GM18511 (cell line): ENCODE measurements around the gene MYCN.
"Not testable (repeated sequence)": the region's sequence is repeated elsewhere in the genome, so short reads cannot be mapped to it uniquely, and the experiment has no call there.

Experiments
- ATAC-seq: cut with Tn5 transposase; IDR thresholded peaks from one replicate; pipeline ENCODE4 v1.9.1; 2021; ENCODE audit warnings: mild to moderate bottlenecking, moderate library complexity; ENCODE audit not compliant: unreplicated experiment

The MYCN gene

DNA sequence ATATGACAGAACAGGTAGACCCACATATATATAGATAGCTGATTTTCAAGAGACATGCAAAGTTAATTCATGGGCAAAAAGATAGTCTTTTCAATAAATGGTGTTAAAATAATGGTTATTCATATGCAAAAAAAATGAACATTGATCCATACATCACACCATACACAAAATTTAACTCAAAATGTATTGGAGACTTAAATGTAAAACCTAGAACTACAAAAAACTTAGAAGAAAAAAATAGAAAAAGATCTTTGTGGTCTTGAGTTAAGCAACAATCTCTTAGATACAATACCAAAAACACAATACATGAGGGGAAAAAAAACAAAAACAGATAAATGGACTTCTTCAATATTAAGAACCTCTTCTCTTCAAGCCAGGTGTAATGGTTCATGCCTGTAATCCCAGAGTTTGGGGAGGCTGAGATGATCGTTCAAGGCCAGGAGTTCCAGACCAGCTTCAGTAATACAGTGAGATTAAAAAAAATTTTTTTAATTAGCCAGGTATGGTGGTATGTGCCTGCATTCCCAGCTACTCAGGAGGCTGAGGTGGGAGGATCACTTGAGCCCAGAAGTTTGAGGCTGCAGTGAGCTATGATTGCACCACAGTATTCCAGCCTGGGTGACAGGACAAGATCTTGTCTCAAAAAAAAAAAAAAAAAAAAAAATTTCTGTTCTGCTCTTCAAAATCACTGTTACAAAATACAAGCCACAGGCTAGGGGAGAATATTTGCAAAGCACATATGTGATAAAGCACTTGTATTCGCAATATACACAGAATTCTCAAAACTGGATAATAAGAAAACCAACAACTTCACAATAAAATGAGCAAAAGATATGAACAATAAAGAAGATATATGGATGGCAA, 32.7 kb upstream of the MYCN start:
- ATAC-seq: no peak

DNA sequence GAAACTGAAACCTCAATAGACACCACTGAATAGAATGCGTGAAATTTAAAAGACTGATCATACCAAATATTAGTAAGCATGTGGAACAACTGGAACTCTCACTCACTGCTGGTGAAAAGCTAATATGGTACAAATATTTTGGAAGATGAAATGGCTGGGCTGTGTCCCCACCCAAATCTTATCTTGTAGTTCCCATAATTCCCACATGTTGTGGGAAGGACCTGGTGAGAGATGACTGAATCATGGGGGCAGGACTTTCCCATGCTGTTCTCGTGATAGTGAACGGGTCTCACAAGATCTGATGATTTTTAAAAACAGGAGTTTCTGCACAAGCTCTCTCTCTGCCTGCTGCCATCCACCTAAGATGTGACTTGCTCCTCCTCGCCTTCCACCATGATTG, 32.0 kb upstream of the MYCN start:
- ATAC-seq: no peak

DNA sequence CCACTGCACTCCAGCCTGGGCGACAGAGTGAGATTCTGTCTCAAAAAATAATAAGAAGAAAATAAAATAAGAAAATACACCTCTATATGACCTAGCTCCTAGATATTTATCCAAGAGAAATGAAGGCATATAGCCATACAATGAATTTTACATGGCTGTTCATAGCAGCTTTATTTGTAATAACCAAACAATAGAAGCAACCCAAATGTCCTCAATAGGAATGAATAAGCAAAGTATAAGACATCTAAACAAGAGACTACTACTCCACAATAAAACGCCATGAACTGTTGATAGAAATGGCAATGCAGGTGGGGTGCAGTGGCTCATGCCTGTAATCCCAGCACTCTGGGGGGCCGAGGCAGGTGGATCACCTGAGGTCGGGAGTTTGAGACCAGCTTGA, 31.2 kb upstream of the MYCN start:
- ATAC-seq: no peak

DNA sequence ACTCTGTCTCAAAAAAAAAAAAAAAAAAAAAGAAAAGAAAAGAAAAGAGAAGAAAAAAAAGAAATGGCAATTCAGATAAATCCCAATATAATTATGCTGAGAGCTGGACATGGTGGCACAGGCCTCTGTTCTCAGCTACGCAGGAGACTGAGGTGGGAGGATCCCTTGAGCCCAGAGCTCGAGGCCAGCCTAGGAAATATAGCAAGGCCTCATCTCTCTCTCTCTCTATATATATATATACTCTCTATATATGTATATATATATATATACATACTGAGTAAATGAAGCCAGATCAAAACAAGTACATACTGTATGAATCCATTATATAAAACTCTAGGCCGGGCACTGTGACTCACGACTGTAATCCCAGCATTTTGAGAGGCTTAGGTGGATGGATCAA, 30.6 kb upstream of the MYCN start:
- ATAC-seq: no peak

DNA sequence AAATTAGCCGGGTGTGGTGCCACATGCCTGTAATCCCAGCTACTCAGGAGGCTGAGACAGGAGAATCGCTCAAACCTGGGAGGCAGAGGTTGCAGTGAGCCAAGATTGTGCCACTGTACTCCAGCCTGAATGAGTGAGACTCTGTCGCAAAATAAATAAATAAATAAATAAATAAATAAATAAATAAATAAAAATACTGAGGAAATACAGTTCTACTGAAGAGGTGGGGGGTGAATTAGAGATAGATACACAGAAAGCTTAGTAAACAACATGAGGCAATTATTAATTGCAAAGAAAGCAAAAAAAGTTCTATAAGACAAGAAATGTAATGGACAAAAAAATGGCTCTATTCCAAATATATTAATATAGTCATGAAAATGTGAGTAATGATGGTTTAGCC, 29.1 kb upstream of the MYCN start:
- ATAC-seq: not testable (repeated sequence)

DNA sequence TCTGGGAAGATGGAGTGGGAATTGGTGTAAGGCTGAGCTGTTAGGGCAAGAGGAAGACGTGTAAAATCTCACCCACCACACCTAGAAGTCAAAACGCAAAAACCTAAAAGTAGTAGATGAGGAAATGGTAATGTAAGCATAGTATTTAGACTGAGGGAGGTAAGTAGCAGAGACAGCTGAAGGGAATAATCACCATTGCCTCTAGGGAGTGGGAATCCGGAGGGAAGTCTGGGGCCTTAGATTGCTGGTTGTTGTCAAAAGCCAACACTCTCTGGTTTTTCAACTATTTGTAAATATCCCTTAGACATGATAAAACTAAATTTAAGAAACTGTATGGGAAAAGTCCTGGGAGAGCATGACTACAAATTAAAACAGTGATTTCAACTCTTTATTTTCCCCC, 28.7 kb upstream of the MYCN start:
- ATAC-seq: no peak

DNA sequence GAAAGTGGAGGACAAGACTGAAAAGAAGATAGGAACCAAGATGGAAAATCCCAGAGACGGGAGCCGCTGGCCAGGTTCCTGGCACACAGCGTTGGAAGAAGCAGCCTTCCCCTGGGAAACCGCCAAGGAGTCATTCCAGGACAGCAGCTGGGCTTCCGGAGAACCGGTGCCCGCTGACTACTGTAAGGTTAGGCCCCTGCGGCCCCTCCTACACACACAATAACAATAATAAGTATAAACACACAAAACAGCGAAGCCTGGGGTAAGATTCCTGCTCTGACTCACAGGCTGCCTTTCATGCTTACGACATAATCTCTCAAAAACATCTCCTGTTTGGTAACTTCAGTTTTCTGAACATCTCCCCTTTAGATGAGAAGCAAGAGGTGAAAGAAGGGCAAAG, 28.1 kb upstream of the MYCN start:
- ATAC-seq: no peak

DNA sequence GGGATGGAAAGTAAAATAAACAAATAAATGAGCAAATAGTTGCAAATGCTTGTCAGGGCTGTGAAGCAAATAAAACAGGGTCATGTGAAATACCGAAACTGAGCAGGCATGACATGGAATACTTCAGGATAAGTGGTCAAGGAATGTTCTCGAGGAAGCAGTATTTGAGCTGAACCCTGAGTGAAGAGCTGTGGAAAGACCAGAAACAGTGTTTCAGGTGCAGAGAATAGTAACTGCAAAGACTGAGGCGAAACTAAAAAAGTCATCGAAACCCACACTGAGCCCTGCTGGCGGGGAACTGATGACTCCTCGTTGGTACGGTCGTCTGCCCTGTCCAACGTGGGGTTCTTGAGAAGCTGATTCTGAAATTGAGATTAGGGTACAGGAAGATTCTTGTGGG, 27.2 kb upstream of the MYCN start:
- ATAC-seq: no peak

DNA sequence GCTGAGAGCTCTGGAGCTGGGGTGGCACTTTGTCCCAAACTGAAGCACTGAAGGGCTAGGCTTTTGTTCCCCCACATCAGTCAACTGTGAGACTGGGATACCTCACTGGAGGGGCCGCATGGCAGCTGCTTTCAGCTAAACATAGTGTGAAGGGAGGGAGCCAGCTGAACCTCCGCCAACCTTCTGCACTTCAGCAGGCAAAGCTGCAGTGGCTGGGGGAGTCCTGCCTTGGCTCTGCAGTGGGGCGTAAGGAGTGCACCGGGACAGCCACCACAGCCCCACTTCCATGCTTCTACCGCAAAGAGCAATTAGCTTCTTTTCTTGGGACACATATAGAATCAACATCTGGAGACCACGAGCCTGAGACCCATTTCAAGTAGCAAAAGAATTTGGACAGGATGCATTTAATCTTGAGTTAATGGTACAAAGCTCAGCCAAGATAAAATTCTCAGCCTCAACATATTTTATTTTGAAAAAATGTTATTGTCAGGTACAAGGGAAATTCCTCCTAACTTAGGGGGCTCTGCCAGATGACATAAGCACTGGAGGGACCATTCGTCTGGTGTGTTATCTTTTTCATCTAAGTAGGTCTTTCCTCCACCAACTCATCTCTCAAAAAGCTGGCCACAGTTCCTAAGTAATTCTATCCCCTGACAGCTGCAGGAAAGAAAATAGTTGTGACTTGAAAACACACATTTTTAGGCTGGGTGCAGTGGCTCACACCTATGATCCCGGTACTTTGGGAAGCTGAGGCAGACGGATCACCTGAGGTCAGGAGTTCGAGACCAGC, 25.6 kb upstream of the MYCN start:
- no peak for ATAC-seq

DNA sequence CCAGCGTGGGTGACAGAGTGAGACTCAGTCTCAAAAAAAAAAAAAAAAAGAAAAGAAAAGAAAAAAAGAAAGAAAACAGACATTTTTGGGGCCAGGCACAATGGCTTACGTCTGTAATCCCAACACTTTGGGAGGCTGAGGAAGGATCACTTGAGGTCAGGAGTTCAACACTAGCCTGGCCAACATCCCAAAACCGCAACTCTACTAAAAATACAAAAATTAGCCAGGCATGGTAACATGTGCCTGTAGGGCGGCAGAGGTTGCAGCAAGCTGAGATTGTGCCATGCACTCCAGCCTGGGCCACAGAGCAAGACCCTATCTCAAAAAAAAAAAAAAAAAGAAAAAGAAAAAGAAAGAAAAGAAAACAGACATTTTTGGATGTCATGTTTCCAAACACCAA, 24.8 kb upstream of the MYCN start:
- ATAC-seq: not testable (repeated sequence)

DNA sequence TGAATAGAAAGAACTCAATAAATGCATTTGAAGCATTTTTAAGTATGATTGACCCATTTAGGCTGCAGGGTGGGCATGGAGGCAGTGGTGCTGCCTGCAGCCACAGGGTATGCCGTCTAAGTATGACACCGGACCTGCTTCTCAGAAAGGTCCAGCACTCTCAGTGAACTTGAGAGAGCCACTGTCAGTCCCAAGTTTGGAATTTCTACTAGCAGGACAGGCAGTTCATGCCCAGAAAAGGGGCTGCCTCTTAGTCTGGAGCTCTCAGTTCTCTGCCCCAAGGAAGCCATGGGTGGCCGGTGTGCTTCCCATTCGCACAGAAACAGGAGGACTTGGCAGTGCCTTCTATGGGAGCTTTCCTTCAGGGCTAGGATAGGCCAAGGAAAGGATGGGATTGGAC, 24.0 kb upstream of the MYCN start:
- no peak for ATAC-seq

DNA sequence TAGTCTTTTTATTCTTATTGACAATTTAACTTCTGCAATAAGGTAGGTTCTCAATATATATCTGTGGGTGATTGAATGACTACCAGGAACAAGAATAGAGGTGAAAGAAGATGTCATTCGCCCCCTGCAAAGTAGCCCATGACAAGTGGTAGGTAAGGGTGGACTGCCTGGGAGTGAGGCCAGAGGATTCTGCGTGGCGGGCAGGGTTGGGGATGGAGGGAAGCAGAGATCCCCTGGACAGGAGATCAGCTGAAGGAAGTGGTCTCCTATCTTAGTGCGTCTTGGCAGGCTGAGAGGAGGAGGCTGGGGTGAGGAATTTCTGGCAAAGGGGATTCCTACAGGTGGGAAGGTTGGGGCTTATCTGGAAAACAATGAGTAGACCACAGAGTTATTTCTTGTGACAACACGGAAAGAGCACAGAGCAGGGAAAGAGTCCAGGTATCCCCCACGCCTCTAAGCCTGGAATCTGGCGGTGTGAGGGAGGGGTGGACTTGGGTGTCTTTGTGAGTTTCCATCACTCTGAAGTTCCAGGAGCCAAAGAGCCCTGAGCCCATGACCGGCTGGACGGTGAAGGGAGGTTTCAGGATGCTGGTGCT, 21.5 kb upstream of the MYCN start:
- ATAC-seq: no peak

DNA sequence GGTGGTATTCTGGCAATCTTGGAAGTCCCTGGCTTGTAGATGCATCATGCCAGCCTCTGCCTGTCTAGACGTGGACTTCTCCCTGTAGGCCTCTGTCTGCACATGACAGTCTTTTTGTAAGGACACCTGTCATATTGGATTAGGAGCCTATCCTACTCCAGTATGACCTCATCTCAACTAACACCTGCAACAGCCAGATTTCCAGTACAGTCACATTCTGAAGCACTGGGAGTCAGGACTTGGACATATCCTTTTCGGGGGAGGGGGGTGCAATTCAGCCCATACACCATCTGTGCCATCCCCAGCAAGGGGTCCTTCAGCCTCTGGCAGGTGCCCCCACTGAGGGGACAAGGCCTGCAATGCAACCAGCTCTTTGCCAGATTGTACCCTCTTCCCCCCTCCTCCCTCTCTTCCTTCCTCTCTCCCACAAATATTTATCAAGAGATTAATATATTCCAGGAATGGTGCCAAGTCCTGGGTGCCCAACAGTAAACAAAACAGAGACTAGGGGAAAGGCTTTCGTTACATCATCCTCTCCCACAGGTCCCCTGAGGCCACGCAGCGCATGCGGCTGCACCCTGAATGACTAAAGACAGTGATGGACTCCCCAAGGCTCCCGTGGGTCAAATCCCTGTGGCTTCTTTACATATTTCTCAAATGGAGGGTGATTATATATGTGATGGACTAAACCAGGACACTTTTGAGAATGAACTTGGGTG, 20.5 kb upstream of the MYCN start:
- ATAC-seq: no peak

DNA sequence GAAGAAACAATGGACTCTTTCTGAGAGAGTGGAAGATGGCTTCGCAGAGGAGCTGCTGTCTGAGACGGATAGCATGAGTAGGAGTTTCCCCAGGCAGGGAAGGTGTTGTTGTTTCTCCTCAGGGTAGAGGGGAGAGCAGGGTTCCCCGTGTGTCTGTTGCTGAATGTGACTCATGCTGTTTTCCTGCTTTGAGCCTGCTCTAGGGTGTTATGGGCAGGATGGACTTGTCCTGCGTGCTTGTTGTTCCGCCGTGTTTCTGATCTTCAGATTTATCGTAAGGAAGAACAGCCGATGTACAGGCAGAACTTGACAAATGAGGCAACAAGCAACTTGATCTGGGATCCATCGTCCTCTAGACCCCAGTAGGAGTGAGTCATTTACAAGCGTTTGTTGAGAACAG, 19.7 kb upstream of the MYCN start:
- no peak for ATAC-seq

DNA sequence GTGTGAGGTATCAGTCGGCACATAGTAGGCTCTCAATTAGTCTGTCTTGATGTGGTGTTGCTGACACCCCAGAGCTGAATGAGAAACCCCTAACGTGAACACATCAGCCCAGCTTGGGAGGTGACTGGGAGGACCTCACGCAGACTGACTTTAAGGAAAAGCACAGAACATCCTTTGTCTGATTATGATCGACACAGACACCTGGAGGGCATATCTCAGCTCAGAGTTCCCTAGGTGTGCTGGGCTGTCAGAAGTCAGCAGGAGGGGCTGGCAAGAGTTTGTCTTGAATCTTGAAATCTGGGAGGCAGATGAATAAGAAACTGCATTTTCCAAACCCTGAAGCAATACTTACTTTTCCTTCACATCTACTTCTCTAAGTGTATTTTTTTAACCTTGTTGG, 16.8 kb upstream of the MYCN start:
- no peak for ATAC-seq

DNA sequence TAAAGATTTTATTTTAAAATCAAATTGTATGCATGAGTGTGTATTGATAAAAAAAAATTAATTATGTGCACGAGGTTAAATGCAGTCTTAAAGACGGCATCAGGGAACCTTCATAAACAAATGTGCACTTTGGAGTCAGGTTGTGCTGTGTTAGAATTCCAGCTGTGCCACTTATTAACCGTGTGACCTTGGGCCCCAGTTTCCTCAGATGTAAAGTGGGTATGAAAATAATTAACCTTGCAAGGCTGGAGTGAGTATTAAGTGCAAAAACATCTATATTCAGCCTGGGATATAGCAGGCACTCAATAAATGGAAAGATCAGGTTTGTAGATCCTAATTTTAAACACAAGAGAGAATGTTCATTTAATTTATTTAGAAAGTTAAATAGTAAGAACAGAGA, 14.5 kb upstream of the MYCN start:
- no peak for ATAC-seq

DNA sequence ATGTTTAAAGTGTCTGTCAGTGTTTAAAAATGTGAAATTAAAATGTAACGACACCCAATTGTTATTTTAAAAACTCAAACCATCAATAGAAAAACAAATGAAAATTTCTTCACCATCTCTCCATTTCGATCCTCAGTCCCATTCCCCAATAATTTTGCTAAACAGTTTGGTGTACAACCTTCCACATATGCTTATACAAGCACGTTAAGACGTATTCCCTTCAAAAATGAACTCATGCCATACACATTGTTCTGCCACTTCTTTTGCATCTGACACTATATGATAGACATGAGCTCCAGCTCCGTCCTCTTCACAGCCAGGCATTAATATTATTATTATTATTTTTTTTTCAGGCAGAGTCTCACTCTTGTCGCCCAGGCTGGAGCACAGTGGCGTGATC, 14.1 kb upstream of the MYCN start:
- no peak for ATAC-seq

DNA sequence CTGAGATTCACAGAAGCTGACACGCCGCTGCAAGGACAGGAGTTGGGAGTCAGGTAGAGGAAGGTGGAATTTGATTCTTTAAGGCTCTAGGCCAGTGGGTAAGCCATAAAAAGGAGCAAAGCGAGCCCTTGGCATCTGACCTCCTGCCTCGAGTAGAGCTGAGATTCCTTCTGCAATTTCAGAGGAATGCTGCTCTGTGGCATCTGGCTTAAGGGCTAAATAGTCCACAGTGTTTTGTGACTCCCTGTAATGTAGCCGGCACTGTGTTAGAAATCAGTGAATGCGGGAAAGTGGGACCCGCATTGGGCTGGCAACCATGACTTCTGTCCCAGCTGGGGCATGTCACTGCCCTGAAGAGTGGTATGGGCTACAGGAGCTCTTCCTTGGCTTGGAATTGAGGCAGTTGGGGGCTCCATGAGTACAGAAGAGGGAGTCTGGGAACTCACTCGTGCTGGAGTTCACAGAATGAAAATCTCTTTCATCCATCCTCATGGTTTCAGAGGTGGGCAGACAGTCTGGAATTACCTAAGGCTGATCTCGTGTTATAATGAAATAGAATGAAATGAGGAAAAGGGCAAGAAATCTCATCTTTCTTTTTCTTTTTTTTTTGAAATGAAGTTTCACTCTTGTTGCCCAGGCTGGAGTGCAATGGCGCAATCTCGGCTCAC, 12.7 kb upstream of the MYCN start:
- no peak for ATAC-seq

DNA sequence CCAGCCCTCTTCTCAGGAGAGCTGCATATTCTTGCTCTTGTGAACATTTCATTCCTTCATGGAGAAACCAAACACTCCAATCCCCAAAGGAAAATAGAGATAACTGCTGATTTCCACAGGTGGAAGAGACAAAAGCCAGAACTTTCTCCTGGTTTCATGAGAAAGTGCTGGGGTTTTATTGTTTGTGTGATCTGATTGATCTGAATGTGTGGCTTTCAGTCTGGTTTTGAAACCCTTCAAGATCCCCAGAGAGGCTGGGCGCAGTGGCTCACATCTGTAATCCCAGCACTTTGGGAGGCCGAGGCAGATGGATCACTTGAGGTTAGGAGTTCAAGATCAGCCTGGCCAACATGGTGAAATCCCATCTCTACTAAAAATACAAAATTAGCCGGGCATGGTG, 11.3 kb upstream of the MYCN start:
- not testable (repeated sequence) for ATAC-seq

DNA sequence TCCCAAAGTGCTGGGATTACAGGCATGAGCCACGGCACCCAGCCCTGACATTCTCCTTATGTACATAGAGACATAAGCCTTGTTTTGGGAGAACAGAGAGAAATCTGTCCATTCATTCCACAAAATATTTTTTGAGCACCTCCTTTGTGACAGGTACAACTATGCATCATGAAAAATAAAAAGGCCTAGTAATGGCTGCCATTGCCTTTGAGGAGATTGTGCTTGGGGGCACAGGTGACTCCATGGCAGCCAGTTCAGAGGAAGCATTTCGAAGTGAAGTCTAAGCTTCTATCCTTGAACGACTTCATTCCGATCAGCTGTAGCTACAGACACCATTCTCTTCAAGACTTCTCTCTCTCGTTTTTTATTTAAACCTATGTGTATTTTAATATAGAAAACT, 10.5 kb upstream of the MYCN start:
- ATAC-seq: no peak
